Measurements from ENCODE around the gene SNRPB.

Gene SNRPB

DNA sequence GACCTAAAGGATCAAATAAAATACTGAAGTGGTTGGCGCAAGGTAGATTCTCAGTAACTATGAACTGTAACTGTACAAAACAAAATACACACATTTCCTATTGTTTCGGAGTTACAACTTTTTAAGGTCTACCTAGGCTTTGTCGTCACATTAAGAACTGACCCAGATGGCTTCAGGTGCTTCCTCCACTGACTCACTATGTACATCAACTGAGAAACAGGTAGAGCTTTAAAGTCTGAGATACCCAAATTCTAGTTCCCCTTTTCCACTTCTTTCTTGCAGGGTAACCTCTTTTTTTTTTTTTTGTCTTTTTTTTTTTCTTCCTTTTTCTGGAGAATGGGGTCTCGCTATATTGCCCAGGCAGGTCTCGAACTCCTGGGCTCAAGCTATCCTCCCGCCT is 5.5 kb downstream of the SNRPB start:
- no peak for DNase-seq (ENCODE audit: low read depth, low spot score)
- Histone ChIP-seq H3K36me3 (ENCODE audit: insufficient read depth, low read length) (peaks cover 95% of the 10 kb centered on the region), H3K9ac (ENCODE audit: insufficient read length) (no peak overlapping the region), H3K27ac (no peak overlapping the region), H3K4me3 (no peak overlapping the region), H3K9me3 (ENCODE audit: low read depth, low read length) (no peaks in the 10 kb centered on the region)
- no peak for TF ChIP-seq EZH2 (IDR thresholded peaks at IDR 0.05)
- TF ChIP-seq FOXP2 (optimal IDR thresholded peaks at IDR 0.05; ENCODE audit: control extremely low read depth, extremely low read length, insufficient read depth): no peak
- TF ChIP-seq POLR2AphosphoS5 (IDR thresholded peaks at IDR 0.05; ENCODE audit: borderline replicate concordance, low read depth, low read length): no peak

DNA sequence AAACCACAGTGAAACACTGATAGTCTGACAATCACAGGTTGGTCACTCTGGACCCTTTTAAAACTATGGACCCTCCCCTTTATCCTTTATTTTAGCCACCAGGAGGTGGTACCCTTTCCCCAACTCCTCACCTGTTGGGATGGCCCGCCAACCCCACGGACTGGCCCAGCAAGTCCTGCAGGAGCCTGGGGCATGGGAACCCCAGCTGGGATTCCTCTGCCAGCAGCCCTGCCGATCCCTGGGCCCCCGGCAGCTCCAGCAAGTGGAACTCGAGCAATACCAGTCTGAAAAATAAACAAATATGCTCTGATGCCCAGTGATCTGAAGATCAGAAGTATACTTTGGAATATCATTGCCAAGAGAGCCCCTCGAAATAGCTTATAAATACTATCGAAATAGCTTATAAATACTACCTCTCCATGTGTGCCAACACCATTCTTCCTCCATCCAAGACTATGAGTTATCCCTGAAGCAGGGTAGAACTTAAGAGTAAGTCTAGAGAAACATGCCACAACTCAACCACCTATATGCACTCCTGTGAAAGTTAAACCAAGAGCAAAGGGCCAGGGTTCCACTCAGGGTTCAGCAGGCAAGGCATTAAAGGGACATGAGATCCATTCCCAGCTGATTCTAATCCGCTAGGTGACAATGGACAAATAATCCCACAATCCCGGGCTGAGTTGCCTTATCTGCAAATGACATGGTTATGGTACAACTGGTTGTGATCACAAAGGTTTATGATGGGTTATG is 6.8 kb downstream of the SNRPB start:
- Histone ChIP-seq H3K36me3 (ENCODE audit: insufficient read depth, low read length) (peaks cover 100% of the 10 kb centered on the region), H3K9me3 (ENCODE audit: low read depth, low read length) (no peaks in the 10 kb centered on the region), H3K4me3 (no peak overlapping the region), H3K27ac (no peak overlapping the region), H3K9ac (ENCODE audit: insufficient read length) (no peak overlapping the region)
- TF ChIP-seq POLR2AphosphoS5 (IDR thresholded peaks at IDR 0.05; ENCODE audit: borderline replicate concordance, low read depth, low read length): no peak; the same call in 1 of the 2 replicates
- TF ChIP-seq FOXP2 (optimal IDR thresholded peaks at IDR 0.05; ENCODE audit: control extremely low read depth, extremely low read length, insufficient read depth): no peak
- TF ChIP-seq EZH2 (IDR thresholded peaks at IDR 0.05): no peak
- no peak for DNase-seq (ENCODE audit: low read depth, low spot score)

DNA sequence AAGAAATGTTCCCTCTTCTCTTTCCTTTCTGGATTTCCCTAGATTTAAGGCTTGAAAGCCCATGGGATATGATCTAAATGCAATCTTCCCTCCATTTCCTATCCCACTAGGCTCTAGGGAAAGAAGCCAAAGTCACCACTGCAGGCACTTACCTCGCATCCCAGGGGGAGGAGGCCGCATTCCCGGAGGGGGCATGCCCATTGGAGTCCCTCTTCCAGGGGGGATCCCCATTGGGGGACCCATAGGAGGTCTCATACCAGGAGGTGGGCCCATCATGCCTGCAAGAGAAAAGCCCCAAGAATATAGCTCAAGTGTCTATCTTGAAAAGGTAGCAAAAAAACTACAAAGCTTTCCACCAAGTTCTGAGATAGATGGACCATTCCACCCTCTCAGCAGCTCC is 8.1 kb downstream of the SNRPB start:
- Histone ChIP-seq H3K4me3 (no peak overlapping the region), H3K36me3 (ENCODE audit: insufficient read depth, low read length) (peaks cover 90% of the 10 kb centered on the region)

DNA sequence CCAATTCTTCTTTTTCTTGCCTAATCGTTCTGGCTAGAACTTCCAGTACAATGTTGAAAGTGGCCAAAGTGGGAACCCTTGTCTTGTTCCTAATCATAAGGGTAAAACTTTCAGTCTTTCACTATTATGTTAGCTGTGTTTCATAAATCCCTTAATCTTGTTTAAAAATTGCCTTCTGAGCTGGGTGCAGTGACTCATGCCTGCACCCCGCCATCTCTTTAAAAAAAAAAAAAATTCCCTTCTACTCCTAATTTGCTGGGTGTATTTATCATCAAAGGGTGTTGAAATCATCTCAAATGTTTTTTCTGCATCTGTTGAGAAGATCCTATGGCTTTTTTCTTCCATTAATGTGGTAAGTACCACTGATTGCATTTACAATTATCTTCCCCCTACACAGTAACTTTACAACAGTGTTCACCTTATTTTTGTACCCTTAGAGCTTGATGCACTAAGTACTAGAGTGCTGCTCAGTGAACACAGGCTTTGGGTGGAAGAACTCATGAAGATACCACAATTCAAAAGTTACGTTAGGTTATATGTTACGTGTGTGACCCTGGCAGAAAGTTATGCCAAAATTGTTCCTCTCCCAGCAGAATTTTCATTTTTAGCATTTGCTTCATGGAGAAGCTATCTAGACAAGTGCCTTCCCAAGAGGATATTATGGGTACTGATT is 9.7 kb downstream of the SNRPB start:
- no peak overlapping the region for H3K9ac ChIP-seq (ENCODE audit: insufficient read length)
- no peak for DNase-seq (ENCODE audit: low read depth, low spot score)
- TF ChIP-seq EZH2 (IDR thresholded peaks at IDR 0.05): no peak
- no peak for TF ChIP-seq FOXP2 (optimal IDR thresholded peaks at IDR 0.05; ENCODE audit: control extremely low read depth, extremely low read length, insufficient read depth)
- TF ChIP-seq POLR2AphosphoS5 (IDR thresholded peaks at IDR 0.05; ENCODE audit: borderline replicate concordance, low read depth, low read length): no peak
- no peaks in the 10 kb centered on the region for H3K9me3 ChIP-seq (ENCODE audit: low read depth, low read length)
- 0 out of 2 replicates have a peak overlapping the region, but pooled peaks have one; percentile 3 for H3K27ac ChIP-seq
- H3K36me3 ChIP-seq (ENCODE audit: insufficient read depth, low read length): peaks cover 74% of the 10 kb centered on the region
- no peak overlapping the region for H3K4me3 ChIP-seq

More for the DNA sequence above, 8.1 kb downstream of the SNRPB start:
- Histone ChIP-seq H3K9ac (ENCODE audit: insufficient read length) (no peak overlapping the region), H3K9me3 (ENCODE audit: low read depth, low read length) (no peaks in the 10 kb centered on the region), H3K27ac (no peak overlapping the region)
- TF ChIP-seq POLR2AphosphoS5 (IDR thresholded peaks at IDR 0.05; ENCODE audit: borderline replicate concordance, low read depth, low read length) (0 out of 2 replicates have a peak, but pooled peaks have one; percentile 12), EZH2 (IDR thresholded peaks at IDR 0.05) (no peak)
- DNase-seq (ENCODE audit: low read depth, low spot score): no peak

DNA sequence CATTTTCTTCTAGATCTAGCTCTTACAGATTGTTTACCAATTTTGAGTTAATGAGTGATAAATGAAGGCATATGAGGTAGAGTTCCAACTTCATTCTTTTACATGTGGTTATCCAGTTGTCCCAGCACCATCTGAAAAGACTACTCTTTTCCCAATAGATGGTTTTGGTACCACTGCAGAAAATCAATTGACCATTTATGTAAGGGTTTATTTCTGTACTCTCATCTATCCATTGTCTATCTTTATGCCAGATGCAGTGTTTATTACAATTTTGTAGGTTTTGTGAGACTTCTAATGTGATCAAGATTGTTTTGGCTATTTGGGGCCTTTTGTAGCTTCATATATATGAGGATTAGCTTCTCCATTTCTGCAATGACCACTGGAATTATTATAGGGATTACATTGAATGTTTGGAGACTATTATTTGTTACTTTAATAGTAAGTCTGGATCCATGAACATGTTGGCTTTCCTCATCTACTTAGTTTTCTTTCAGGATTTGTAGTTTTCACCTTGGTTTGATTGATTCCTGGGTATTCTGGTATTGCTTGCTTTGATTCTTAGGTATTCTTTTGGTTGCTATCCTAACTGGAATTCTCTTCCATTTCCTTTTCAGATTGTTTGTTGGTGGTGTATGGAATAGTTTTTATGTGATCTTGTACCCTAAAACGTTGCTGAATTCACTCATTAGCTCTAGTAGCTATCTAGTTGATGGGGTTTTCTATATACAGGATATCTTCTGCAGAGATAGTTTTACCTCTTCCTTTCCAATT is 10.4 kb downstream of the SNRPB start:
- no peaks in the 10 kb centered on the region for H3K9me3 ChIP-seq (ENCODE audit: low read depth, low read length)
- H3K4me3 ChIP-seq: no peak overlapping the region
- TF ChIP-seq POLR2AphosphoS5 (IDR thresholded peaks at IDR 0.05; ENCODE audit: borderline replicate concordance, low read depth, low read length): no peak
- H3K36me3 ChIP-seq (ENCODE audit: insufficient read depth, low read length): peaks cover 67% of the 10 kb centered on the region
- H3K27ac ChIP-seq: 0 out of 2 replicates have a peak overlapping the region, but pooled peaks have one; percentile 44
- no peak overlapping the region for H3K9ac ChIP-seq (ENCODE audit: insufficient read length)
- DNase-seq (ENCODE audit: low read depth, low spot score): no peak

DNA sequence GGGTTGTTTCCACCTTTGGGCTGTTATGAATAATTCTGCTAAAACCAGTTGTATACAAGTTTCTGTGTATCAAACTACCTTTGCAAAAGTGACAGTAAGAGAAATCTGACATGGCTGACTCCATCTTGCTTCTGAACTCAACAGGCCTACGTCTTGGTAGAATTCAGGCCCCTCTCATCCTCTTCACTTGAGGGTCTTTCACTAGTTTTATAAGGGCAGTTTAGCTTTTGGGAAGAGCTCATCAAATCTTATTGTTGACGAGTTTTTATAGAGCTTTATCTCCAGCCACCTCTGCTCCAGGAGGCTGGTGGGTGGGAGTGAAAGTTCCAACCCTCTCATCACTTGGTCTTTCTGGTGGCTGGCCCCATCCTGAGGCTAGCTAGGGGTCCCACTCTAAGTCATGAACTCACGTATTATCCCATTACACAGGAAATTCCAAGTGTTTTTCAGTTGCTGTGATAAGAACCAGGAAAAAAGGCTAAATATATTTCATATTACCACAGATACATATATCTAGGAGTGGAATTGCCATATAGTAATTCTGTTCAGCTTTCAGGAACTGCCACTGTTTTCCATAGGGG is 11.6 kb downstream of the SNRPB start:
- no peak overlapping the region for H3K4me3 ChIP-seq
- no peak overlapping the region for H3K9ac ChIP-seq (ENCODE audit: insufficient read length)
- no peaks in the 10 kb centered on the region for H3K9me3 ChIP-seq (ENCODE audit: low read depth, low read length)
- DNase-seq (ENCODE audit: low read depth, low spot score): no peak
- peak overlapping the region; percentile 44; the same call in 1 of the 2 replicates for H3K27ac ChIP-seq
- H3K36me3 ChIP-seq (ENCODE audit: insufficient read depth, low read length): peaks cover 55% of the 10 kb centered on the region
- TF ChIP-seq EZH2 (IDR thresholded peaks at IDR 0.05) (no peak), FOXP2 (optimal IDR thresholded peaks at IDR 0.05; ENCODE audit: control extremely low read depth, extremely low read length, insufficient read depth) (no peak), POLR2AphosphoS5 (IDR thresholded peaks at IDR 0.05; ENCODE audit: borderline replicate concordance, low read depth, low read length) (no peak)

DNA sequence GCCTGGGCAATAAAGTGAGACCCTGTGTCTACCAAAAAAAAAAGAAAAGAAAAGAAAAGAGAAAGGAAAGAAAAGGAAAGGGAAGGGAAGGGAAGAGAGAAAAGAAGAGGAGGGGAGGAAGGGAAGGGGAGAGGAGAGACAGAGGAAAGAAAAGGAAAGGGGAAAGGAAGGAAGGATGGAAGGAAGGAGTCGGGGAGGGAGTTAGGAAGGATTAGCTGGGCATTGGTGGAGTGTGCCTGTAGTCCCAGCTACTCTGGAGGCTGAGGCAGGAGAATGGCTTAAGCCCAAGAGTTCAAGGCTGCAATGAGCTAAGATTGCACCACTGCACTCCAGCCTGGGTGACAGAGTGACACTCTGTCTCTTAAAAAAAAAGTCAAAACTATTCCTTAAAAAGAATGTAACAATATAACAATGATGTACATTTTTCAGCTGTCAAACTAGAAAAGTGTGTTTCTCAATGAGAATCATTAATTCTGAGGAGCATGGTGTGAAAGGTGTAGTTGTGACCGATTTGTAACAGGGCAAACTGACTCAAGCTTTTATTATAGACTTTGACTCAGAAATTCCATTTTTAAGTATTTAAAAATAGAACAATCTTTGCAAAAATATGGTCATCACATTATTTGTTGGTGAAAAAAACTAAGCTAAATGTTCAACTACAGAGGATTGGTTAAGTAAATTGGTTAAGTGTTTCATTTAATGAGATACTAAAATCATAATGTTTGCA is 14.7 kb downstream of the SNRPB start:
- no peak overlapping the region for H3K4me3 ChIP-seq
- no peaks in the 10 kb centered on the region for H3K9me3 ChIP-seq (ENCODE audit: low read depth, low read length)
- peak overlapping the region; percentile 62; the same call in 1 of the 2 replicates for H3K27ac ChIP-seq
- no peak for TF ChIP-seq FOXP2 (optimal IDR thresholded peaks at IDR 0.05; ENCODE audit: control extremely low read depth, extremely low read length, insufficient read depth)
- TF ChIP-seq EZH2 (IDR thresholded peaks at IDR 0.05): no peak
- no peak for TF ChIP-seq POLR2AphosphoS5 (IDR thresholded peaks at IDR 0.05; ENCODE audit: borderline replicate concordance, low read depth, low read length)
- DNase-seq (ENCODE audit: low read depth, low spot score): no peak
- peaks cover 24% of the 10 kb centered on the region for H3K36me3 ChIP-seq (ENCODE audit: insufficient read depth, low read length)
- no peak overlapping the region for H3K9ac ChIP-seq (ENCODE audit: insufficient read length)
